Ureter (tissue), 1 donor: ENCODE results near the gene DCUN1D3. TPM values are rescaled to one million over a fixed set of nuclear protein-coding genes. Genes with fewer than 3 reads are reported as not detected.
A peak's percentile ranks its signal among the peaks of the same experiment; 100 is the strongest.
"Not testable (repeated sequence)": the region's sequence is repeated elsewhere in the genome, so short reads cannot be mapped to it uniquely, and the experiment has no call there.

Experiments
- DNase-seq: peaks from one replicate; pipeline ENCODE4 v3.0.0-alpha.2; 2020; ENCODE audit warnings: low spot score
- total RNA-seq: library from RNA; stranded (reverse); gene quantifications from one replicate; pipeline ENCODE4 v1.2.4, GENCODE V29; 2023
- donor health status: DM: yes; HTN: yes; CAD: no.

The DCUN1D3 gene
- total RNA-seq, 1 donor from 2014 or later, result 17.4 TPM

DNA sequence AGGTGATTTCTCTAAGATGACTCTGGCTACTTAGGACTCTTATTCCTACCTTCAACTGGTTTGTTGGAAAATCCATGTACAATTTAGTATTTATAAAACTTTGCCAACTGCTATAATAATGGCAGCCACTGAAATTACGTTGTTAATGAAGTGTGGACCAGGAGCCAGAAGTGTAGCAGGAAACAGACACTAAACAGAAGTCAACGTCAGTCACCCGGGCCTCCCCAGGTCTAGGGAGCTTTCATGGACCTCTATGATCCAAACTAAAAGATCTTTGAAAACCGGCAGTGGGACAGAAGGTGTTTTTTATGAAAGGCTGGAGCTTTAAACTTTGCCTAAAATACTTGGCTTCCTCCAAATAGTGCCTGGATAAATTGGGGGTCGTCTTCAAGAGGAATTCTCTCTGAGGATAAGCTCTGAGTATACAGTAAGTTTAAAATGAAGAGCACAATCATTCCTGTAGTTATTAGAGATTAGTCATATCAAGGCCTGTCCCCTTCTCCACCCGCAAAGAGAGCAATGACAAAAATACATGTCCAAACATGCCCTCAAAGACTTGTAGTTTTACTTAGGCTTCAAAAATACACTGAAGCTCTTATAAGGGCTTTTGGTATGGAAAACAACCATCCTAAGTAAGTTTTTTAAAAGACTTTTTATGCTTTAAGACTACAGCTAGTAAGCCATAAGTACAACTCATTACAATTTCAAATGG lies 34.6 kb downstream of the DCUN1D3 start:
- no peak for DNase-seq

DNA sequence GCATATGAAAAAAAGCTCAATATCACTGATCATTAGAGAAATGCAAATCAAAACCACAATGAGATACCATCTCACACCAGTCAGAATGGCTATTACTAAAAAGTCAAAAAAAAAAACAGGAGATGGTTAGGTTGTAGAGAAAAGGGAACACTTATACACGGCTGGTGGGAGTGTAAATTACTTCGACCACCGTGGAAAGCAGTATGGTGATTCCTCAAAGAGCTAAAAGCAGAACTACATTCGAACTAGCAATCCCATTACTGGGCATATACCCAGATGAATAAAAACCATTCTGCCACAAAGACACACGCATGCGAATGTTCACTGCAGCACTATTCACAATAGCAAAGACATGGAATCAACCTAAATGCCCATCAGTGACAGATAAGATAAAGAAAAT lies 35.8 kb downstream of the DCUN1D3 start:
- not testable (repeated sequence) for DNase-seq

DNA sequence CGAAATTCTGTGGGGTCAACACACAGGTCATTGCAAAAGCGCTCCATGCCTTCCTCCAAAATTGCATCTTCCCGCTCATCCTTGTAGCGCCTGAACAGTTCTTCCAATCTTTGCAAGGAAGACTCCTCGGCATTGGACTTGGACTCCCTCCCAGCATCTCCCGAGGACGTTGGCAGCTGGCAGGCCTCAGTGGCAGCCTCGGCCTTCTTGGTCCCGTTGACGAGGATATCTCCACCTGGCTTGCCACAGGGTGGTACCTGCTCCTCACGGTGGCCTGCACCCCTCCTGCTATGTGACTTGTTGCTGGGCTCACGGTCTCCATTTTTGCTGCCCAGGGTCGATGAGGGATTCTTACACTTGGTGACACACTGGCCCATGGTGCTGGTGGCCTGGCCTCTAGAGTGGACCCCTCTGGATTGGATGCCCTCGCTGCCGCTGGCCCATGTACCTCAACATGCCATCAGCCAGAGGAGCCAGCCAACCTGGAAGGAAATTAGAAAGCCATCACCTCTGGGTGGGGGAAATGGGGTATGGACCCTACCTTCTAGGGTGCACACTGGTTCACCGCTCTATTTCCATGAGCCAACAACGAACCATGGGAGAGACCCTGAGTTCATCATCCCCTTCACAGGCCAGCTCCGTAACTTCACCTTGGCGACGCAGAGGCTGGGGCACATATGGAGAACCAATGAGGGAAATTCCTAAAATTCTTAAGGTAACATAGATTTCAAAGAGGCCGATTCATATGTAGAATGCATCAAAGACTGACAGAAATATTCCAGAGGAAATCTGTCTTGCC lies 37.8 kb downstream of the DCUN1D3 start:
- no peak for DNase-seq

DNA sequence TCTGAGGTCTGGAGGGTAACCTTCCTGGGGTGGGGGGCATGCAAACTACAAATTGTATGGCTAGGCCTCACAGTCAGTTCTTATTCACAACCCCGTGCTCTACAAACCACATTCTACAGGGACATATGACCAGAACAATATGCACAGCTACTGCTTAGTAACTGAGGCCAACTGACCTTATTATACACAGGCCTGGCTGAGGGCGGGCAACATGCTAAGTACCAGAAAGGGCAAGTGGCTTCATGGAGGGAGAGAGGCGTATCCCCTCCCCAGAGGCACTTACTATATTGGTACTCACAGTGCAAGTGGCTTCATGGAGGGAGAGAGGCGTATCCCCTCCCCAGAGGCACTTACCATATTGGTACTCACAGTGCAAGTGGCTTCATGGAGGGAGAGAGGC lies 39.2 kb downstream of the DCUN1D3 start:
- DNase-seq, result not testable (repeated sequence)

DNA sequence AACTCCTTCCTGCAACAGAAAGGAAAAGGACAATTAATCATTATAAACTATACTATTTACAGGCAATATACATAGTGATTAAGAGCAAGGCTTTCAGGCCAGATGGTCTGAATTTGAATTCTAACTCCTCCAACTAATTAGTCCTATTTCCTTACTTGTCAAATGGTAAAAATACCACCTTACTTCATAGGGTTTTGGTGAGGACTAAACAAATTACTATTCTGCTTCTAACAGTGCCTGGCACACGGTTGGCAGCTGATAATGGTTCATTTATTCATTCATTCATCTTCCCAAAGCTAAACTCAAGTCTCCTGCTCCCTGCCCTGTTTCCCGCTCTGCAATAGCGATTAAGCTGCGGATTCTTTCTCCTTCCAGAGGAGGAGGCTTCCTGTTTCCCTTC lies 39.8 kb downstream of the DCUN1D3 start:
- no peak for DNase-seq

DNA sequence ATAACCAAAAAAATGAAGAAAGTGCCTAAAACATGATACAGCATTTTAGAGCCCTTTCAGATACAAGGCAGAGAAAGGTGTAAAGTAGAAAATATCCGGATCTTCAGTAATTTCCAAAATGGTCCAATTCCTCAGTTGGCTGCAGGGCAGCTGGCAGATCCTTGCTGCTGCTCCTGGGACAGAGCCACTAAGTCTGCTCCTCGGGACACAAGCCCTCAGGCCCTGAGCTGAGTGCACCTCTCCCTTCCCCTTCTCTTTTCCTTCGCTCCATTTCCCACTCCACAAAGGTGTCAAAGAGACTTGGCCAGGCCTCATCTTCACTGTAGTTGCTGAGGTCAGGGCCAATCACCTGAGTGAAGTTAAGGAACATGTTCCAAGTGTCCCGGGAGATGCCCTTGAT lies 40.5 kb downstream of the DCUN1D3 start:
- no peak for DNase-seq

DNA sequence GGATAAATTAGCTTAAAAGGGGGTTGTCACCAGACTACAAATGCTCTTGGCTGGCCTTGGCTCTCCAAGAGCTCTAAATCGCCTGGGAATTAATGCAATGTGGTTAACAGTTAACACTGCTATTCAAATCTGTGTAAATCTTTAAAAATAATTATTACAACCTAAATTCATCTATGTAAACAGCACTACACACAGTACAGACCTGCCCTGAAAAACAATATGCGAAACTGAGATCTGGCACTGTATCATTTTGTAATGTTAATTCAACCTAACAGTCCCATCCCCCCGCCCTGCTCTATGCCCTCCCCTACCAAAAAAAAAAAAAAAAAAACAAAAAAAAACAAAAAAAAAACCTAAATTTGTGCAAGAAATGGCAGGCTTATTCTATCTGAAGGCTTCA lies 40.9 kb downstream of the DCUN1D3 start:
- no peak for DNase-seq

DNA sequence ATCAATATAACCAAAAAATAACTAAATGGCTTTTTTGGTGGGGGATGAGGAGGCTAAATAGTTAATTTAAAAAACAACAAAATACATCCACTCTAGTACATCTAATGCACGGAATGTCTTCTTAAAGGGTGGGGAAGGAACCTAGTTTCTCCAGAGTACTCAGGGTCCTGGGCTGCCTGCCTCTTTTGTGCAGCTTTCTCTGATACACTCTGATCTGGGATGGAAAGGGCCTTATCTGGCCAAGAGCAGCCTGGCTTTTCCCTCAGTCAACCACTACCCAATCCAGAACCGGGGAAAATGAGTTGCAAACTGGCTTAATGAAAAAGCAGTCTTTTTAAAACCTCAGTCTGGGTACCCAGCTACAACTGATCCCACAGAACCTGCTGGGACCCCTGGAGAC lies 42.9 kb downstream of the DCUN1D3 start:
- no peak for DNase-seq

DNA sequence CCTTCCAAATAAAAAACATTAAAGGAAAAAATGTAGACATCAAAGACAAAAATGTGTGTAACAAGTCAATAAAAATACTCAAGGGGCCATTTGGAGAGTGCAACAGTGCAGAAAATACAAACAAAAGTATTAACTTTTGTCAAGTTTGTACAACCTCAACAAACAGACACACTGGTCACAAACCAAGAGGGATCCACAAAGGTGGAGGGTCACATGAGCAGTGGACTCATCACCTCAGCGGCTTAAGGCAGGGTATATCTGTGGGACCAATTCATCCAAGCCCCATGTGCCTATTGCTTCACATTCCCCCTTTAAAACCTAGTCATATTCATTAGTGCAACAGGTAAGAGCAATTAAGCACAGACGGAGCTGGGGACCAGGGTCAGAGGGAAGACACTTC lies 45.2 kb downstream of the DCUN1D3 start:
- DNase-seq, result no peak

DNA sequence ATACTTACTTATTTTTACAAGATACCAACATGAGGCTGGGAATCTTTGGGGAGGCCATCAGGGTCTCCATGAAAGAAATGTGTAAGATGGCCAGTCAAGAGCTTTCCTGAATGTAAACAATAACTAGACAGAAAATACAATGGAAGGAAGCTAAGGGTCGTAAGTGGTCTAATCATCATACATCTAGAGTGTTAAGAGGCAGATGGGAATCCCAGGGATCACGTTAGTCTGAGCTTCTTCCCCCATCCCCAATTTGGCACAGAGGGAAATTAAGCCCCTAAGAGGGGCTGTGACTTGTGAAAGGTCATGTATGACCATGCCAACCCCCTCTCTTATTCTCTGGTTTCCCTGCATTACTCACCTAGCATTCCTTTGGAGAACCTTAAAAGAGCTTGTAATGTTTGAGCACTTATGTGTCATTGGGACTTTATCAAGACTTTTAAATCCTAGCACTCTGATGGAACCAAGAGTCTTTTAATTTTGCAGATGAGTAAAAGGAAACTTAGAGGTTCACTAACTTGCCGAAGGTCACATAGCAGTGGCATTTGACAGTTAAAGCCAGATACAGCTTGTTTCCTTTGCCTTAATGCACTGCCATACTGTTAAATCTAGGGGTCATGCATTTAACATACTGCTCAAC lies 46.1 kb downstream of the DCUN1D3 start:
- no peak for DNase-seq

DNA sequence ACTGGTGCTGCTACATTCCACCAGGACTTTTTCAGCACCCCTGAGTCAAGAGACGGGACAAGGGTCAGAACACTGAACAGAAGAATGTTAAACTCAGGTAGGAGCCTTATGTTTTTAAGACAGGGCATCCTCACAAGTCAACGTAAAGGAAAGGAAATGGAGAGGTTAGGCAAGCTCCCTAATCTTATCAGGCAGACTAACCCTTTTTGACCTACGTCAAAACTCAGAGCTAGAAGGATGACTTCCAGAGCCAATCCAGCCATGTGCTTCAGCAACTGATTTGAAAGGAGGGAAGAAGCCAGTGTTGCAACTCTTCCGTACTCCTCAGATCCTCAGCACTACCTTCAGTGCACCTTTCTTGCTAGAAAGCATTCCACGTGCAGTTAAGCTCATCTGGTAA lies 47.0 kb downstream of the DCUN1D3 start:
- no peak for DNase-seq

DNA sequence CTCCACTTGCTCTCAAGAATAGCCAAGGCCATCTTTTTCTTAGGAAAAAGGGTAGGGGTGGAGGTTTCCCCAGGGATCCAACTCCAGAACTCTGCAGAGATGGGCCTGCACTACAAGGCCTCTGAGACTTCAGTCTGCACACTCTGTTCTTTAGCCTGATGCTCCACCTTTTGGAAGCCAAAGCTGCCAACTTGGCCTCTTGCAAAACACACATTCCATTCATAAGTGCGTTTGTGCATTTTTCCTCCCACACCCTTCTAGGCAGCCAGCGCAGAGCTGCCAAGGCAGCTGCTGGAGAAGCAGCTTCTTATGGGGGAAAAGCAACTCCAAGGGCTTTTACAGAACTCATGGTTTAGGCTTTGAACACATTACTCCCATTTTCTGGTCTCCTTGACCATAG lies 48.6 kb downstream of the DCUN1D3 start:
- DNase-seq, result peak; percentile 87

DNA sequence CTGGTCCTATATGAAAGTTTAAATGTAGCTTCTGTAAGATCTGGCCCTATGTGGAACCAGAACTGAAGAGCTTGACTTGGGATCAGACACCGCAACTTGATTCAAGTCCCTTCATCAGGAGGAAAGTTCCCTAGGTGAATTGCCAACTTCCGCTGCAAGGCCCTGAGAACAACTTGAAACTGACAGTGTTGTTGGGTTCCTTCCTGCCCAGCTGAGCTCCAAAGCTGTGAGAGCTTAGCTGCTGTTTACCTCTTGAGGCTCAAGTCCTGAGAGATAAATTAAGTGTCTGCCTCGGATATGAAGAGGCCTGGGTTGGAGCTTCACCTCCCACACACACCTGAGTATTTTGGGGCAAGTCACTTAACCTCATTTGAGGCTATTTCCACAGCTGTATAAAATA lies 49.2 kb downstream of the DCUN1D3 start:
- no peak for DNase-seq

DNA sequence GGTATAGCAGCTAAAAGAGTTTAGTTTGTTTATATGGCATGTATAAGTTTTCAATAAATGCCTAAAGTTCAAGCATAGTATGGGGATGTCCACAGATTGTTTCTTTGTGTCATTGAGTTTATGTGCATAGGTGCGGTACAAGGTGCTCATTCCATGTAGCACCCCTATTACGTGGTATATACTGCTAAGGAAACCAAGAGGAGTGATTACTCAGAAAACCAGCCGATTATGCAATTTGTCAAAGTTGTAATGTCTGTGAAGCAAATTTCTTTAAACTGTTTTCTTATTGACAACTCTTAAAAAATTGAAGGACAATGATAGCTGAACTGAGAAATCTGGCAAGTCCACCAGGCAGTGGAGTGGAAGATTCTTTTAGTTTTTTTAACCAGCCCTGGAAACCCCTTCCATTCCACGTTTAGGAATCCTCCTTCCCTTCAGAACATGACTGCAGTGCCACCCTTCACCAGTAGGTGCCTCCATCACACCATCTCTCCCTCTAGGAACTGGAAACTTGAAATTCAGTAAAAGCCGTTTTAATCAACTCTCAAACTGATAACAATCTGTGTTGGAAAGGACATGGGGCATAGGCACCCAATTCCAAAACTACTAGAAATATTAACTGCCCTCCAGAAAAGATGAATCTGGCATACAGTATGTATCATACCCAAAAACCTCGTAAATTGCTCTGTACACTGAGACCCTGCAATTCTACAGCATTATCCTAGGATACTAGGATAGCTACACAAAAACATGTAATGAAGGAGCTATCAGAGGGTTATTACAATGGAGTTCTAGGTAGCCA lies 50.4 kb downstream of the DCUN1D3 start:
- peak; percentile 80 for DNase-seq

DNA sequence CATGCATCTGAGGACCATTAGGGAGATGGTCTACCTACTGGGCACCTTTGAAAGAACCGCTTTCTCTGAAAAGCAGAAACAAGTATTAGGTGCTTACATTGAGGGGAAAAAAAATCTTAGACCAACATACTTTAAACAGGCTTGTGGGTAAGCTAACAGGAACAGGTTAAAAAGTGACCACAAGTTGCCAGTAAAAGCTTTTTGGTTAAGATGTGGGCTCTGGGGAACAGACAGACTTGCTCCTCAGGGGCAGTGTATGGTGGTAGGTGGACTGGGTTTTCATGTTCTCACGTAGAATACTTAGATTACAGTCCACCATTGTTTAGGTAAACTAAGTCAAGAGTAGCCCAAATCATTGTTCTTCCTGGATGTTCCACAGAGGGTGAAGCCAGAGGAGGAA lies 52.6 kb downstream of the DCUN1D3 start:
- DNase-seq, result no peak

DNA sequence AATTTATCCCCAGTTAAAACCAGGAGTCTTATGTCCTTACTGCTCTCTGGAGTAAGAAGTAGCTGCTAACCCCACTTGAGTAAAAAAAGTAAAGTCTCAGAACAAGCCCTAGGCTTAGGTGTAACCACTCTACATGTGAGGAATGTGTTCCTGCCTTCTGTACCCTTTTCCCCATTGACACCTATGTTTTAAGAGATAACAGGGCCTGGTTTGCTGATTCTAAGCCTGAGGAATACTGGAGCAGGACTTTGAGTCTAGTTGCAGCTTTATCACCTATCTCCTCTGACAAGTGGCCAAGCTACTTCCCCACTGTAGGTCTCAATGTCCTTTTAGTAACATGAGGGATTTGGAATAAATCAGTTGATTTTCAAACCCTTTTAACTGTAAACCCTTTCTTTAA lies 53.6 kb downstream of the DCUN1D3 start:
- DNase-seq, result no peak

DNA sequence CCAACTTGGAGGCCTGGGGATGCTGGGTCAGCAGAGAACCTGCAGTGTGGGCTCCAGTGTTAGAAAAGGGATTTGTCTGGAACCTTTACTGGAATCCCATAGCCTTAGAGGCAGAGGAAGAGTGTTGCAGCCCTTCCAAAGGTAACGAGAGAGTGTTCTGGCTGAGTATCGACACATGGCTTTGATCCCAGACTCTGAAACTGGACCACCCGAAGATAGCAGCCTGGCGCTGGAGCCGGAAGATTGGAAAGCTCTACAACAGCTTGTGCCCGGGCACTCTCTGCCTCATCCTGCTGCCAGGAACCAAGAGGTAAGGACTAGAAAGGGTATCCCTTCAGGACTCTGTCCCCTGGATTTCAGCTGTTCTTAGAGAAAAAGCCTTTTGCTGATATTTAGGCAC lies 54.1 kb downstream of the DCUN1D3 start:
- DNase-seq, result no peak

DNA sequence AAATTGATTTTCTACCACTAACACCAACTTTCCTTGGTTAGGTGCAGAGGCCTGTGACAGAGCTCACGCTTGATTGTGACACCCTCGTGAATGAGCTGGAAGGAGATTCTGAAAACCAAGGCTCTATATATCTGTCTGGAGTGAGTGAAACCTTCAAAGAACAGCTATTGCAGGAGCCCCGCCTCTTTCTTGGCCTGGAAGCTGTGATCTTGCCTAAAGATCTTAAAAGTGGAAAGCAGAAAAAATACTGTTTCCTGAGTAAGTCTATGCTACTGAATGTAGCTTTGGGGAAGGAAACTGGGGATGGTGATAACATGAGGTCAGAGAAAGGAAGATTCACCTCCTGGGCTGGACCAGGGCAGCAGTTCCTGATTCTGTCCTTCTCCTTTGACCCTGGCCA lies 55.6 kb downstream of the DCUN1D3 start:
- DNase-seq, result no peak

DNA sequence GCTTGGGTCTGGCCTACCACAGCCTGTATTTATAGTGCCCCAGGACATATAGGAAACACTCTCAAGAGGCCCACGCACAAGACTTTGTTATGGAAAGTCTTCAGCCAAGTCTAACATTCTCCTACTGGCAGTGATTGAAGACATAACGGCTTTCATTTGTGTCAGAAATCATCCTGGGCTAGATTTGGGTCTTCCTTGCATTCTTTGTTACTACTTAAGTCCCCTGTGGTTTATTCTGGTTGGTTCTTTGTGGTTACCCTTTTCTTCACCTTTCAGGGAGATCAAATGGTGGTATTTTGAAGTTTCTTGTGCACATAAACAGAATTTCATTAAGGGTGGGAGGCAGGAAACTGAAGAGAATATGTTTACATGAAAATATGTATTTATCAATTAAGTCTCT lies 56.1 kb downstream of the DCUN1D3 start:
- no peak for DNase-seq

DNA sequence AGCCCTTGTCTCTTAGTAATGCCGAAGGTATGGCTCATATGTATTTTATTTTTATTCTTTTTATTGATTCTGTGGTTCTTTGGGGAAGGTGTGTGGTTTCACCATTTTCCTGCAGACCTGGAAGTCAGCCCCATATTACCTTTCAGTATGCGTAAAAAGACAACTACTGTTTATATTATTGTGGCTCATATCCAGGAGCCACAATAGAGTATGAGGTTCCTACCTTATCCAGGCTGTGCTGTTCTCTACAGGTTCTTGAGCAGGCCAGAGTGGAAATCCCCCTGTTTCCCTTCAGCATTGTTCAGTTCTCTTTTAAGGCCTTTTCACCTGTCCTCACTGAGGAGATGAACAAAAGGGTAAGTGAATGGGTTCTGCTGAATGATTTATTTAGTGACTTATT lies 60.7 kb downstream of the DCUN1D3 start:
- no peak for DNase-seq

DNA sequence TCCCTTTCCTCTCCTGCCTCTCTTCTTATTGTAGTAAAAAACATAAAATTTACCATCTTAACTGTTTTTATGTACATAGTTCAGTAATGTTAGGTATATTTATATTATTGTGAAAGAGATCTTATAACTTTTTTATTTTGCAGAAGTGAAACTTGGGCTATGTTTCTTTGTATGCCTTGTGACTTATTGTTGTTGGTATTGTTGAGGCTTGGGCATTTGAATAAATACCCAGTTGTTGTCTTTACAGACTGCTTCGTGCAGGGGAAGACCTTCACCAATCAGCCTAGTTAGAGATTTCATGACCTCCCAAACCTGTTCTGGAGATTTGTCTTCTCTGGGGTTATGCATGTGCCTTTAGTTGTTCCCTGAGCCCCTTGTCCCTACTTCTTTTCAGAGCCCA lies 61.9 kb downstream of the DCUN1D3 start:
- DNase-seq, result no peak

DNA sequence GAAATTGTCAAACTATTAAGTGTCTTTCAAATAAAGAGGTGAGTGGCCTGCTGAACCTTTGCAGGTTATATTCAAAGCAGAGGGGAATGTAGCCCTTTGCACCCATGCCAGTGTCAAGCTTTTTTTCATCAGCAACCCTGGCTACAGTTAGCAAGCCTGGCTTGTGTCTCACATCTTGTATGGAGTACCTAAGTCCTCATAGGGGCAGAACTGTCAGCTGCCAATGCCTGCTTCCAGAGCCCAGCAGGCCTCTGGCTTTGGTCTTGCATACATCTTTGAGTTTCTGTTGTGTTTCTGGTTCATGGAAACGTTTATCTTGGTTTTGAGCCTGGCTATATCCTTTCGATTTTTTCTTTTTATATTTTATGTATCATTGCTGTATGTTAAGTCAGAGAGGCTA lies 67.1 kb downstream of the DCUN1D3 start:
- DNase-seq, result no peak
